Fibroblast of mammary gland (primary cell): ENCODE results near the gene DOK6.
"Not testable (repeated sequence)": the region's sequence is repeated elsewhere in the genome, so short reads cannot be mapped to it uniquely, and the experiment has no call there.

Source experiments
- DNase-seq: peaks from one replicate; pipeline ENCODE4 v3.0.0-alpha.2; 2010; ENCODE audit warnings: low read depth
- H3K4me3 ChIP-seq: 2 replicates; pipeline ENCODE4 v1.5.1; 2011; ENCODE audit warnings: low read depth, mild to moderate bottlenecking, low read length, moderate library complexity; ENCODE audit not compliant: control insufficient read depth
- TF ChIP-seq, protein P1 (sequence below): conservative IDR thresholded peaks from 2 replicates; pipeline ENCODE4 v1.5.1; 2011; ENCODE audit warnings: low read depth, low read length, inconsistent platforms; ENCODE audit not compliant: control insufficient read depth, insufficient read depth

The DOK6 gene

DNA sequence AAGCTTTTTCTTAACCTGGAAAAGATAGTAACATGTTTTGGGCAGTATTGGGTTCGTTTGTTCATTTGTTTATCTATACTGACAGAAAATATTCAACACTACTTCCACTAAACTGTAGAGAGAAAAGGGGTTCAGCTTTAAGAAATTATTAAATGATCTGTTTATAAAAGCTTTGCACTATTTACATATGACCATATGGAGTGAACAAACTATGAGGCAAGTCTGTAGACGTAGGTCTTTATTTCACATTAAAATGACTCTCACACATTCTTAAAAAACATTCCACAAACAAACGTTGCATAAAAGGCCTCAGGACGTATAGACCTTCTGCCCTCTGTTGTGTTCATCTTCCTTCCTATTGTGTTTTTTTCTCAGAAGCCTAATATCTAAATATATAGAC, 452.4 kb downstream of the DOK6 start:
- H3K4me3 ChIP-seq, result no peak overlapping the region
- TF ChIP-seq, protein P1, sequence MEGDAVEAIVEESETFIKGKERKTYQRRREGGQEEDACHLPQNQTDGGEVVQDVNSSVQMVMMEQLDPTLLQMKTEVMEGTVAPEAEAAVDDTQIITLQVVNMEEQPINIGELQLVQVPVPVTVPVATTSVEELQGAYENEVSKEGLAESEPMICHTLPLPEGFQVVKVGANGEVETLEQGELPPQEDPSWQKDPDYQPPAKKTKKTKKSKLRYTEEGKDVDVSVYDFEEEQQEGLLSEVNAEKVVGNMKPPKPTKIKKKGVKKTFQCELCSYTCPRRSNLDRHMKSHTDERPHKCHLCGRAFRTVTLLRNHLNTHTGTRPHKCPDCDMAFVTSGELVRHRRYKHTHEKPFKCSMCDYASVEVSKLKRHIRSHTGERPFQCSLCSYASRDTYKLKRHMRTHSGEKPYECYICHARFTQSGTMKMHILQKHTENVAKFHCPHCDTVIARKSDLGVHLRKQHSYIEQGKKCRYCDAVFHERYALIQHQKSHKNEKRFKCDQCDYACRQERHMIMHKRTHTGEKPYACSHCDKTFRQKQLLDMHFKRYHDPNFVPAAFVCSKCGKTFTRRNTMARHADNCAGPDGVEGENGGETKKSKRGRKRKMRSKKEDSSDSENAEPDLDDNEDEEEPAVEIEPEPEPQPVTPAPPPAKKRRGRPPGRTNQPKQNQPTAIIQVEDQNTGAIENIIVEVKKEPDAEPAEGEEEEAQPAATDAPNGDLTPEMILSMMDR, result no peak
- no peak for DNase-seq

DNA sequence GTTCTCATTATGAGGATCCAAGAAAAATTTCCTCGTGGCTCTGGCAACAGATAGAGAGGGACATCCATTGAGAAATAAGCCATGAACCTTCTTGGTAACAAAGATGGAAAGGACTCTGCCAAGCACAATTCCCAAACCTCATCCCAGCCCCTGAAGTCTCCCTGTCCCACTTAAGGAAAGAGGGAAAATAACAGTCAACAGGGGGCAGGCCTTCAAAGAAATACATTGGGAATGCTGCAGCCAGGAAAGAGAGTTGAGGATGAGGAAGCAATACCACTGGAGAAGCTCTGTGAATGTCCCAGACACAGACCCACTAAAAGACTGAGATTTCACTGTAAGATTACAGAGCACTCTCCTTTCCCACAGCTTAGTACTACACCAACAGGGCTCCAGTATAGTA, 453.8 kb downstream of the DOK6 start:
- no peak overlapping the region for H3K4me3 ChIP-seq
- no peak for DNase-seq
- TF ChIP-seq, protein P1, result no peak

DNA sequence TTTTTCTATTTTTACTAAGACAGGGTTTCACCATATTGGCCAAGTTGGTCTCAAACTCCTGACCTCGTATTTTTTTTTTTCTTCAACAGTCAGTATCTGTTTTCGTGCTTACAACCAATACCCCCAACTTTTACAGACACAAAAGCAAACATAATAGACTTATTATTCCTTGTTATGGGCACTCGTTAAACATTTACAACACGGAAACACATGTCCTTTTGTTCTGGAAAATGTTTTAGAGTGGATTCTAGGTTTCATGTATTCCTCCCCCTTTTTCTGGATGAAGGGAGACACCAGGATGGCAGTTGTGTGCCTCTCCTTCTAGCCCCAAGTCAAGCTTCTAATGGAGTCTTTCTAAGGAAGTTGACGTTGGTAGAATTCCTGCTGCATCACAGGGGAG, 458.2 kb downstream of the DOK6 start:
- DNase-seq, result no peak
- no peak overlapping the region for H3K4me3 ChIP-seq
- TF ChIP-seq, protein P1, result no peak

DNA sequence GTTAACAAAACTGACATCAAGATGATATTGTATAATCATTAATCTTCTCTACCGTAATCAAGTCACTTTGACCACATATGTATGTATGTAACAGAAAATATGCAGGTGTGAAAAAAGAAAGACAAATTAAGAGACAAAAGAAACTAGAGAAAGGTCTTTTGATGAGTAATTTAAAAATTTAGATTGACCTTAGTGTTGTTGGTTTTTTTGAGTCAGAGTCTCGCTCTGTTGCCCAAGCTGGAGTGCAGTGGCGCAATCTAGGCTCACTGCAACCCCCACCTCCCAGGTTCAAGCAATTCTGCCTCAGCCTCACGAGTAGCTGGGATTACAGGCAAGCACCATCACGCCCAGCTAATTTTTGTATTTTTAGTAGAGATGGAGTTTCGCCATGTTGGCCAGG, 464.1 kb downstream of the DOK6 start:
- DNase-seq, H3K4me3 ChIP-seq: not testable (repeated sequence)

DNA sequence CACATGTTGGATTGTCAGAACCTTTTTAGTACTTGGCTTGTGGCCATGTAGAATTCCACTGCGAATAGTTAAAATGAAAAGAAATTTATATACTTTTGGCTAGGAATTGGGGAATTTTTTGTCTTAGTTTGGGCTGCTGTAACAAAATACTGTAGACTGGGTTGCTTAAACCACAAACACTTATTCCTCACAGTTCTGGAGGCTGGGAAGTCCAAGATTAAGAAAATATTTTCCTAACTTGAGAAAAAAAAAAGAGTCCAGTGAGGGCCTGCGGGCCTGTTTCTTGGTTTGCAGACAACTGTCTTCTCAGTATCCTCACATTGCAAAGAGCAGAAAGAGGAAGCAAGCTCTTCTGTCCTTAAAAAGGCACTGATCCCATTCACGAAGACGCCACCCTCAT, 465.1 kb downstream of the DOK6 start:
- no peak for DNase-seq
- TF ChIP-seq, protein P1, result no peak

DNA sequence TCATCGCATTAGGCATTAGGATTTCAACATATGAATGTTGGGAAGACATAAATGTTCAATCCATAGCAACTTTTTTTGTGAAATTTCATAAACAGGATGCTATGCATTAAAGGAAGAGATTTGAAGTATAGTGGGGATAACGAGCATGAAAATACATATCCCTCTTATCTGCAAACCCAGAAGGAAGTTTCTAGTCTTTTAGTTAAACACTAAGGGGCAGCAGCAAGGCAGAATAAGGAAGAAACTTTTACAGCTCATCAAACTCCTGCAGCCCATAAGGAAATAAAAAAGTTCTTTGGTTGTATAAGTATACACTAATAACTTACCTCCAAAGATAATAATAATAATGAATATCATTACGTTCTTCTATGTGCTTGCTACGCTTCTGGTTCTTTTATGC, 465.5 kb downstream of the DOK6 start:
- TF ChIP-seq, protein P1, result no peak
- no peak overlapping the region for H3K4me3 ChIP-seq
- DNase-seq, result no peak

More for the DNA sequence above, 465.1 kb downstream of the DOK6 start:
- no peak overlapping the region for H3K4me3 ChIP-seq

DNA sequence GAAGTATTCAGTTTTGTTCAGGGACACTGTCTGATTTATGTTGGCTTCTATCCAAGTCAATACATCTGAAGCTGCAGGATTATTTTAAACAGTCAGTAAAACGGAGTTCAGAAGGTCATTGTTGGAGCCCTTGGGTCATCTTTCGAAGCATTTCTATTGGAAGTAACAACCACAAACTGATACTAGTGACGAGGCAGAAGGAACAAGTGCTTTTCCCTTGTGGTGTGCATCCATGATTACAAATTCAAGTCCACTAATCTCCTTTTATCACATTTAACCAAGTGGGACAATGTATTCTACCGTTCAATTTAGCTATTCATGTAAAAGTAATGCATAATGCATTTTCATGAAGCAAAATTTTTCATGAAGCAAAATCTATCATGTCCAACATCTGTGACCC, 470.0 kb downstream of the DOK6 start:
- DNase-seq, result no peak
- TF ChIP-seq, protein P1, result no peak

More for the DNA sequence above, 470.0 kb downstream of the DOK6 start:
- no peak overlapping the region for H3K4me3 ChIP-seq
